GM19452 (cell line): ENCODE results near the gene LSAMP.

Source experiments
- ATAC-seq: cut with Tn5 transposase; IDR thresholded peaks from one replicate; pipeline ENCODE4 v1.9.1; 2021; ENCODE audit not compliant: unreplicated experiment

LSAMP gene

DNA sequence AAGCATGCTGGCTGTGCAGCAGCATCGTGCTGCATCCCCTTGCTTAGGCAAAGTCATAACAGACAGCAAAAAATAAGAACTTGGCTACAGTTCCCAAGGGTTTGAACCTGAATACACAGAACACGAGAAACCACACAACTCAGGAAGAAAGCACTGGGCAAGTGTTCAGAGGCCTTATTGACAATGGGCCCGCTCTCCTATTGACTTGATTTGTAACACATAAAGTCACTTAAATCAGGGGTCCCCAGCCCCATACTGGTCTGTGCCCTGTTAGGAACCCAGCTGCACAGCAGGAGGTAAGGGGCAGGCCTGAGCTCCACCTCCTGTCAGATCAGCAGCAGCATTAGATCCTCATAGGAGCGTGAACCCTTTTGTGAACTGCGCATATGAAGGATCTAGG lies 145.1 kb downstream of the LSAMP start:
- ATAC-seq: no peak

DNA sequence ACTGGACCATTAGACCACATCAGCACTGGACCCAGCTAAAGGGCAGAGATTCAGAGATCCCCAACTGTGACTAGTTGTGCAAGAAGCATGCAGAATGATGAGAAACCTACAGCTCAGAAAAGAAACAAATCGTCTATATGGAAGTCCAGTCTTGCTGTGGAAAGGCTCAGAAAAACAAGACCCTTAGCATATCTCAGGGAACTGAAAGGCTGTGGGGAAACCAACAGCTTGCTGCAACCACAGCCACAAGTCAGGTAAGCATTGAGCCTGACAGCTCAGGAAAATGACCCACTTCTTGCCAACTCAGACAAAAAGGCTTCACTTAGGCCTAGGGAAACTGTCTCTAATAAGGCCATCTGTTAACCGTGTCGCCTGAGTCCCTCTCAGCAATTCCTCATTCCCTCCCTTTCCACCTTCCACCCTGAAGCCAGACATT lies 145.6 kb downstream of the LSAMP start:
- ATAC-seq: no peak

DNA sequence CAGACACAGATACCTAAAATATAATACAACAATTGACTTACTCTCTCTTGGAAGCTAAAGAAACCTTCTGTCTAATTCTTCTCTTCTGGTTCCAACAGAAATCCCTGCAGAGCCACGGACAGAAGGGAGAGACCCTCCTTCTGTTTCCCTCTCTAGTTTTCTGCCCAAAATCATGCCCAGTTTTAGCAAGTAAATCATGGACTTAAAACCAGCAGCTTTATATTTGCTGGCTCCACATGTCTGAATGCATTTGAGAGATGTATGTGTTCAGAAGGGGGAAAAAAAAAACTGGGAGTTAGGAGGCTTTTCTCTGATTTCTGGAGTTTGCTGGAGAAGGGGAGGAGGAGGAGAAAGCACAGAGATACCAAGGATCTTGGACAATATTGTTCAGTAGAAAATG lies 147.1 kb downstream of the LSAMP start:
- no peak for ATAC-seq

DNA sequence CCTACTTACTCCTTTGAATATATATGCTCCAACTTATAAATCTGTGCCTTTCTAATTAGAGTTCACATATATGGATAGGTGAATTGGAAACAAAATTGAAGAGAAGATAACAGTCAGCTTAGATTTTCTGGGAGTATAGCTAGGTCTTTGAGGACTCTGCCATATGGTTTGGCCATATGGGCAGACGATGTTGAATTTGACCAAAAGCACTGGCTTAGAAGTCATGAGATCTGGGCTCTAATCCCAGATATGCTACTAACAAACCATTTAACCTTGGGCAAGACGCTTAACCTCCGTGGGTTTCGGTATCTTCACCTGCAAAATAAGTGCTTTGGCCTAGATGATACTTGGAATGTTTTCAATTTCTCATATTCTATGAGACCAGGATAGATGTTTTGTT lies 154.1 kb downstream of the LSAMP start:
- ATAC-seq: no peak

DNA sequence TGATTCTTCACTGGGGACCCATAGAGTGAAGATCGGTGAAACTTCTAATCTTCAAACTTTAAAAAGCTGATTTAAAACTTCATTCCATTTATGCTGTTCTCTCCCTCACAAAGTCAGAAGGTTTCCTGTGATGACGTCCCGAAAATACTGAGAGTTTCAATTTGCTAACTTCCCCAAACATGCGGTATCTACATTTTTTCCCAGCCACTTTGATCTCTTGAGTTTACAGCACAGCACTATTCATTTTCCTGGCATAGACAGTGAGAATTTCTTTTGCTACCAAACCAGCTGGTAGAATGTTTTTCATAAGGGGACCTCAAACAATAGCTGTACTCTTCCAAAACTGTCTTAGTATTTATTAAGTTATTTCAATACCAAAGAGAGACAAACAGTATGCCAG lies 156.8 kb downstream of the LSAMP start:
- ATAC-seq: no peak

DNA sequence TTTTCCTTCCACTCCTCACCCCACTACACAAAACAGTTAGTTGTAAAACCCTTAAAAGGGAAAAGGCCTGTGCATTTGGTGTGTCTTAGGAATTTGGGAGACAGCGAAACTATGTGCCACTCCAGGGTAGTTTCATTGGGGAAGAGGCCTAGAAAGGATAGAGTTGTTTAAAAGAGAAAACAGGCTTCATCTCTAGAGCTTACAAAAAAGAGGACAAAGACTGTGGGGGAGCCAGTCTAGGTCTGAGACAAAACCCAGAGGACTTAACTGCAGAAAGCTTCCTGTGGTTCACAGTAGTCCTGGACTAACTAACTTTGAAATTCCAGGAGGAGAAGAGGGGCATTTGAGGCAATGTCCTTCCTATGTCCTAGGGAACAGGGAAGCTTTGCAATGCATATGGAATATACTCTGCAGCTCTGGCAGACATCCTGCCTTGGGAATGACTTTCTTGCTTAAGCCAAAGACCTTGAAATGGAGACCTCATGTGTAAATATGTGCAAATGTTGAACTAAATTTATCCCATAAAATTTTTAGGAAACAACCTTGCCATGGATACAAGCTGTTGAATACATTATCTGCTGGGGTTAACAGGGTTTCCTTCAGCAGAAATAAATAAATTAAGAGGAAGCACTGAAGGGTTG lies 159.4 kb downstream of the LSAMP start:
- ATAC-seq: no peak

DNA sequence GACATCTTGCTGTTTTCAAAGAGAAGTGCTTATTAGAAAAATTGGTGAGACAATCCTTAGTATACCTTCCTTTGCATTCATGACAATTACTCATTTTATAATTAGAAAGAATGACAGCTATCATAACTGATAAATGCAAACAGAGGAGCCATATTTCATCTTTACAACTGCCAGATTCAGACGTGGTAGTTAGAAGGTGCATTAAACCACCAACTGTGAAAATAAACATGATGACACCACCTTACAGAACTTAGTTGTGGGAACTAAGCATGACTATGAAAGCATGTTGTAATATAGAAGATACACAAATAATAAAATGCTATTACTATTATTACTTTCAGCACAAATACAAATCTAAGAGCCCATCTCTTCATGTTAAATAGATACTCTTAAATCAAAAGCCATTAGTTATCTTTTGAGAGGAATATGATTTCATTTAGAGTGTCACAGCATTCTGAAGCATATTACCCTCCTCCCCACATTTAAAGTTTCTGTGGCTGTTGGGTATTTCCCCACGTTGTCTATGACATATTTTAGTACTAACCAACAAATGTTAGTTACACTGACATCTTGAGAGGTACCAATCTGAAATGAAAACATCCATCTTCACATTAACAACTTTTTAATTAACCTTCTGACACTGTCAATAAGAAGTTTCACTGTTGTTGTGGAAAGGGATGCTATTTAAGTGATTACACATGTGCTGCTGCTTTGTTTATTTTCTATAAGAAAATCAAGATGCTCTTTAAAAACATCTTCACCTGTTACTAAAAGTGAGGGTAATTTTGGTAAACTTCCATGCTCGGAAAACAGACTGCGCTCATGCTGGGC lies 163.8 kb downstream of the LSAMP start:
- ATAC-seq: no peak

DNA sequence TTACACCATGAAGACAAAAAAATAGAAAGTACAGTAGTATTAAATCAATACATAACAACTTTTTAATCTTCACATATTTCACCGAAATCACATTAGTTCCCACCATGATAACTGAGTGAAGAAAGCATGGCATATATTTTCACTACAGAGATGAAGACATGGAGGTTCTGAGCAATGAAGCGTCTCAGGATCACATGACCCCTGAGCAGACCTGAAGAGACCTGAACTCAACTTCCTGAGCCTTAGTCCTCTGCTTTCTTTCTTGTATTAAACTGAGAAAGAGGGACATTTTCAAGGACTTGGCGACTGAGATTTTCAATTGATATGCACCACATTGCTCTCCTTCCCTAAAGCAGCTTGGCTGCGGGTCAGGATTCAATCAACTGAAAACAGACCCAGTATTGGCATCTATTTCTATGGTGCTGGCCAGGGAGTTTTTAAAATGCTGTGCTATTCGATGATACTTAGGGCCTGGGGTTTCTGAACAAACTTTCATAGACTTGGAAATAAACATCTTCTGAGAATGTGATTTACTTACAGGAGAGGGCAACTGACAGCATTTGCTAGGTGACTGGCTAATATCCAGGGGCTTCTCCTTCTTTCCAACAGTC lies 165.1 kb downstream of the LSAMP start:
- ATAC-seq: no peak

DNA sequence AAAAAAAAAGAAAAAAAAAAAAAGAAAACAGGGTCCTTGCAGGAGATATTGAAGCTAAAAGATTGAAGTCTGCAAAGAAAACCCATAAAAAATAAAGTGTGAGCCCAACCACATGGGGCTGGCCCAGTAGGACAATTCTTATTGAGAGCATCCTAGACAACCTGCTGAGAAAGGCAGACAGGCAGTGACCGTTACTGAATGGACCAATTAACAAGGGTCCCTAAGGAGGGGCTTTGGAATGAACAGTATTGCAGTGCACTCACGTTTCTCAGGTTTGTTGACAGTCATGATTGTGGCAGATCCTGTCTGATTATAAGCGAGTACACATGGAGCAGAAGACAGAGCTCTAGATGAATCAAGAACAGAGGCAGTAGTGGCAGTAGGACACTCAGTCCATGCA lies 168.6 kb downstream of the LSAMP start:
- no peak for ATAC-seq

DNA sequence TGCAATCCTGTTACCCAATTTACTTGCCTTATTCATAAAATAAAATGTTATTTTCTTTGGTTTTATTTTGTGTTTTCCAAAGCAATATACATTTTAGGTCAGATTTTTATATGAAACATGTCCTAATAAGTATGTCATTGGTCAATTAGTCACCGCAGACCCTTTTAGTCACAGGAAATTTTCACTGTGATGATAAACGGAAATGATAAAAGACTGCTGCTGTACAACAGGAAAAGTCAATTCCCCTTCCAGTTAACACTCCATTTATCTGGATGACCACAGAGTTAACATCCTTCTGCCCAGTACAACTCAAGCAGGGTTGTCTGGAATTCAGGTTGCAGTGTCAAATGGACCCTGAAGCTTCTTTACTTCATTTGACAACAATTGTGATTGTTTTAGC lies 175.2 kb downstream of the LSAMP start:
- no peak for ATAC-seq

DNA sequence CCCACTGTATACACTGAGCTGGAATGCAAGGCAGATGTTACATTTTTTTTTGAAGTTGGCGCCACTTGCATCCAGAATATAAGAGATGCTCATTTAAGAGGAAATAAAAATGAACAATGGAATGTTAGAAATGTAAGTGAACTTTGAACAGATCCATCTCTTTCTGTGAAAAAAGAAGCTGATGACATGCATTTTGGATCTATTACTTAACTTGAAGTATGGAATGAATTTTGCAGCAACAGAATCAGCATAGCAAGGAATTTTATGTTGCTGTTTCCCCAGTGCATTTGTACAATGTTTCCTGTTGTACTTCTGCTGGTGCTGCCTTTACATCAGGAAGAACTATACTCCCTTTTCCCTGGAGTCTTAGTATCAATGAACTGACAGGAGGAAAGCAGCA lies 178.2 kb downstream of the LSAMP start:
- no peak for ATAC-seq

DNA sequence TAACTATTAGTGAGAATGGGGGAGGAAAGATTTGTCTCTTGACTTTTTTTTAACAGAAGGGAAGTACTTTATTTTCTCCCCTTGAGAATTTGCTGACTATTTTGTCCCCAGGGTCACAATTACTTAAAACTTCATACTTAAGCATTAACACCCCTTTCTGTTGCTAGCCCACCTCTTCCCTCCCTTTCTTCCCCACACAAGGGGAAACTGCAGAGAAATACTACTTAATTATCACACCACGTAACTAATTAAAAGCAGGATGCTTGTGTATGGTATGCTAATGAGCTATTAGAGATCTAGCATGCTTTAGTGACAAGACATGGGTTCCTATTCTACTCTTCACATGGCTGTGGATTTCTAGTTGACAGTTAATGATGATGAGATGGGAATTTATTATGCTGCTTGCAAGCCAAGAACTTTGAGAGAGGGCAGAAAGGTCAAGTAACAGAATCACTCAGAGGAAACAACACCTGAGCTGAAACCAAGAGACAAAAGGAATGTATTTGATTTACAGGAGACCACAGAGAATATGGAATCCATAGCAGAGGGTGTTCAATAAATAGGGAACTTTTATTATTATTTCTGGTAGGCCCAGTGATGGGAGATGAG lies 179.2 kb downstream of the LSAMP start:
- ATAC-seq: no peak

DNA sequence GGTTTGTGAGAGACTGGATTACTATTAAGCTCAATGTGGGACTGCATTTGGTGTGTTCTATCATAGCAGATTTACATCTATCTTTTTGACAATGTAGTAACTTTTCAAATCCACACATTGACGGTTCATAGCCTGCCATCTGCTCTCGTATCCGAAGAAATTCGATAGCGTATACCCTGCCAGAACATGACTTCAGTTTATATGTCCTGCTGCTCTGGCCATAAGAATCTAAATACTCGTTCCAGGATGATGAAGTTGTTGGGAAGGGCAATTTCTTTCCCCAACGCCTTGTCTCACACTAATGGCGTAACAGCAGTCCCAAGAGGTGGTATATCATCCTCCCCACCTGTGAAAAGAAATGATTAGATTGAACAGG lies 180.0 kb downstream of the LSAMP start:
- ATAC-seq: no peak

DNA sequence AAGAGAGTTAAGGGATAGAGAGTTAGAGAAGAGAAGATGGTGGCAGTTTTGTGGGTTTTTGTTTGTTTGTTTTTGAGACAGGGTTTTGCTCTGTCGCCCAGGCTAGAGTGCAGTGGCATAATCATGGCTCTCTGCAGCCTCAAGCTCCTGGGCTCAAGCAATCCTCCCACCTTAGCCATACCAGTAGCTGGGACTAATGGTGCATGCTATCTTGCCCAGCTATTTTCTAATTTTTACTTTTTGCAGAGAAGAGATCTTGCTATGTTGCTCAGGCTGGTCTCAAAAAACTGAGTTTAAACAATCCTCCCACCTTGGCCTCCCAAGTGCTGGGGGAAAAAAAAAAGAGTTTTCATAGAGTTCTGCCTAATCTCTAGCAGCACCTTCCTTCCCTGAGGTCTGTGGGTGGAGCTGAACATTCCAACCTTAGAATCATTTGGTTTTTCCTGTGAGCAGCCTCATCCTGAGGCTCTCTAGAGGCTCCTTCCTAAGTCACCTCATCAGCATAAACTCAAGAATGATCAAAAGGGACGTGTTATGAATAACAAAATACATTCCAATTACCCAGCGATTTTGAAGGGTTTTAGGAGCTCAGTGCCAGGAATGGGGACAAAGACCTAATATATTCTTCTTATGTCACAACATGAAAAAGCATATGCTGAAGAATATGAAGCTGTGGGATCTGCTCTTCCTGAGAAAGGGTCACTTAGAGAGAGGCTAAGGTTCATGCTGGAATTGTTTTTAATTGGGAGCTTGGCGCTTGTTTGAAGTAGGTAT lies 180.6 kb downstream of the LSAMP start:
- no peak for ATAC-seq

DNA sequence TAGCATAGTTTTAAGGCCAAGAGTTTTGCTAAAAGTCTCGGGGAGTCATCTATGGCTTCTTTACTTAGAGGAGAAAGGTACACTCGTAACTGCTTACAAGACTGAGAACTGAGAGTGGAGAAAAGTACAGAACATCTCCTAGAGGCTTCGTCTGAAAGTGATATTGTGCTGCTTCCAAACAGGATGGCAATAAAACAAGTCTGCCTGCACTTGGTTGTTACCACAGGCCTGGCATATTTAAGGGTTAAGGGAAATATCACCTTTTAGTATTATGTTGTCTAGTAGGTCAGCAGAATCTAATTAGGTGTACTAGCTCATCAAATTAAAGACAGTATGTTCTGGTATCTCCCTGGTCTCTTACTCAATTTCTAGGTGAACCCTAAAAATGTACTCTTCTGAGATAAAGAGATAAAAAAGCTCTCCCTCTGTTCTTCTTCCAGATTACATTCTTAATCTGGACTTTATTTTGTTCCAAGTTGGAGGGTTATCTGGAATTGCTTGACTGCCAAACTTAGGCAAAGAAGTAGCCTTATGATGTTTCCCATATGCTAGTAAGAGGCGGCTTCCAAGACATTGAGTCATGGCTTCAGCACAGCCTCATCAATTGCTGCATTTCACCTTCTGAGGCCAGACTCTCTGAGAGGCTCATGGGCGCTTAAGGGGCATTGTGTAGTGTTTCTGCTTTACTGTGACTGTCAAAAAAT lies 181.3 kb downstream of the LSAMP start:
- ATAC-seq: no peak

DNA sequence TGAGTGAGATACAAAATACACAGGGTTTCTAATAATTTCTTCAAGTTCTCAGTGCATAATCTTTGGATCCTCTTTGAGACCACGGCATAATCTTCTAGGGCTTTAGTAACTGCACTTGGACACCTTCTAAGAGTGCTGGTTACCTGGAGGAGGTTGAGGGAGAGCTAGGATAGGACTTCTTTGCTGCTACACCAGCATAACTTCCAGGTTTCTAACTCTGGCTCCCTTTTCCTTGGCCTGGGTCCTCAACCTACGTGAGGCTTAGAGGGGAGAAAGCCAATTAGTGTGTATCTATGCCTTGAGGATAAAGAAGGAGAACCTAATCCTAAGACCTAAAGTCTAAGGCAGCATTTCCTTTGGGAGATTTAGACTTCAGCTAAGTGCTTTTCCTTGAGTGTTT lies 184.8 kb downstream of the LSAMP start:
- no peak for ATAC-seq

DNA sequence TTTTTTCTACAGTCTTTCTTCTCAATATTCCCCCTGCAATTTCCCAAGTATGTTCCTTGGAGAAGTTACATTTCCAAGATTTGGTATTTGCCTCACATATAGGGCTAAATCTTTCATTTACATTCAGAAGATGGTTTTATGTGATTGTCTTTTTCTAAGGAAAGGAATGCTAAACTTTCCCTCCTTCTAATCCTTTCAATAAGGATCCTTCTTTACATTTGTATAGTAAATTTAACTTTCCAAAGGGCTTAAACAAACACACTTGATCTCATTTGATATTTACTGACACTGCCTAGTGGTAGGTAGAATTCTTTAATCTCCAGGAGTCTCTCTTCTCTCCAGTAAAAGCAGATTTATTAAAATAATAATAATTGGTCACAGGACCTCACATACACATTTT lies 185.3 kb downstream of the LSAMP start:
- no peak for ATAC-seq

DNA sequence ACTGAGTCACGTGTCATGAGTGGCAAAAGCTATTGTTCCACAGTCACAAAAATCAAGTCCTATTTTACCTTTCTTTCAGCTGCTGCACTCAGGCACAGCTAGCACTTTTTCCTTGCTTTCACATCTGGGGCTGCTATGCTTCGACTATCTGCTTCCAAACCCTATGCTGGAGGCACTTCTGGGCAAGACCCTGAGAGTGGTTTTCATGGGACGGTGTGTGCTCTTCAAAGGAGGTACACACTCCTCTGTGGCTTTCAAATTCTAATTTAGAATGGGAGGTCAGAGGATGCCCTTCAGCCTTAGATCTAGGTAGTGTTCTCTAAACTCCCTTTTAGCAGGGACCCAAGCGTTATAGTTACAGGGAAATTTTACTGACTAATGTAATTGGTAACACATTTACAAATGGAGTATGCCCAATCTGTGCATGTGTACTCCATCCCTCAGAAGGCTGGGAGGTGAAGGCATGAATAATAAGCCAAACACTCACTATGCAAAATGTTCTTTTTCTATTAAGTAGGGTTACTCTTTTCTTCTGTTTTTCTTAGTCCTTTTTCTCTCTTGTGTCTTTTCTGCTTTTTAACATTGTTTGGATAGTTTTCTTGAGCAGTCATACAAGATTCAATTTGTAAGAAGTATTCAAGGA lies 188.3 kb downstream of the LSAMP start:
- no peak for ATAC-seq

DNA sequence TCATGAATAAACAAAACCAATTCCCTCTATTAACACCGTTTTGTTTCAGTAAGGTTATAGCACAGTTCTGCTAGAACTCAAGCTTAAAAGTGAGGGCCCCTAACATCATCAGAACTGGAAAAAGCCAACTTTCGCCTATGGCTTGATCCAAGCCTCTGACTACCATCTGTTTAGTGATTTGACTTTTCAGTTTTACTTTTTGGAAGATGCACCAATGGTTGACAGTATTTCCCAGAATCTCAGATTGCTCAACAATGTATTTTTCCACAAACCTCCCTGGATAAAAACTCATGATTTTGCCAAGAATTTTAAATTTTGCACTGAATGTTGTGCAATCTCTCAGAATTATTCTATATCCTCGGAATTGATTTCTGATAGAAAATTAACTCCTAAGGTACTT lies 190.7 kb downstream of the LSAMP start:
- no peak for ATAC-seq

DNA sequence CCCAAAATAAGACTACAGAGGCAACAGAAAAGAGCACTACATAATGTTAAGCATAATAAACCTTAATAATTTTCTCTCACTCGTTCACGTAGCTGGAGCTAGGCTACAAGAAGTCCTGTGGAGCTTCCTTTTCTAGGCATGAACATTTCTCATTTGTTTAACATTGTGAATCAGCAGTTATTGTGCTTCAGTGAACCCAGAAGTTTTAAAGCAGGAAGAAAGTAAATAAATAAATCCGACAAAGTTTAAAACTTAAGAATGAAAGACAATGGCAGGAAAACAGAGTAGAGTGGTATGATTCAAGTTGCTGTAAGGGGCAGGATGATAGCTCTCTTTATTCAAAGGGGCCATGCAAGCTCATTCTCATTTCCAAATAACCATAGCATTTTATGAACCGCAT lies 191.8 kb downstream of the LSAMP start:
- ATAC-seq: no peak
